ENCODE measurements around the gene KREMEN2.

Gene KREMEN2

GRCh38 chr16:2981177-2981898, 17.3 kb downstream of the KREMEN2 start:
- DNase-seq = no peak

- no peak for DNase-seq
Observed at GRCh38 chr16:2981899-2982250, 17.8 kb downstream of the KREMEN2 start.

GRCh38 chr16:2982402-2982801, 18.3 kb downstream of the KREMEN2 start:
- DNase-seq = no peak

GRCh38 chr16:2983706-2984136, 19.6 kb downstream of the KREMEN2 start:
- peak; percentile 64 for DNase-seq

DNA sequence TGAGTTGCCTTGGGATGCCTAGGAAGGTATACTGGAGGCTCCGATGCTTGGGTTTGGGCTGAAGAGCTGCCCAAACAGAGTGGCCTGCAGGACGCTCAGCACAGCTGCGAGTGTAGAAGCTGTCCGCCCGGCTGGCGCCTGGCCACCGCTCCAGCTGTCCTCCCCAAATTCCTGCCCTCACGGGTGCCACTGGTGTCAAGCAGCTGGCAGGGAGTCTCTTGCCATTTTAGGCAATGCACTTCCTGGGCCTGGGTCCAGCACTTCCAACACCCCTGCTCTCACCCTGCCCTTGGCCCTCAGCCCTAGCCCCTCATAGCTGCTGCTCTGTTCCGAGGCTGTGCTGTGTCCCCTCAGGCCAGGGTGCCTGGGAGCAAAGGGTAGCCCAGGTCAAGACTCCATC, 21.4 kb downstream of the KREMEN2 start:
- no peak for DNase-seq

DNA sequence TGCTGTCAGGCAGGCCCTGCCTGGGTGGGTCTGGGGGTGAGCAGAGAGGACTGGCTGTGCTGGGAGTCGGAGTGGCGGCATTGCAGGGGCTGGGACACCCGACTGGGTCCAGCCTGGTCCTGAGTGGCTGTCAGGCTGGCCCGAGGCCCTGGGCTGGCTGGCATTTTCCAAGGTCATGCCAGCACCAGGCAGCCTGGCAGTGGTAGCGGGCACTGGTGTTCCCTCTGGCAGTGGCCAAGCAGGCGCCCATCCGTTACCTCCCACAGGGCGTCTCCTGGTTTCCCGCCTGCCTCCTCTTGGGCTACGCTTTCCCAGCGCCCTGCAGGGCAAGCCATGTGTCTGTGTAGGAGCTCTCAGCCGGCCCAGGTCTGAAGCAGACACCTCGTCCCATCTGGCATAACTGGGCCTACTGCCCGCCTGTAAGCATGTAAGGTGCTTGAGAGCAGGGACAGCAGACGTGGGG, 21.8 kb downstream of the KREMEN2 start:
- no peak for DNase-seq

- no peak for DNase-seq
Observed at GRCh38 chr16:2986623-2987188, 22.6 kb downstream of the KREMEN2 start.

DNA sequence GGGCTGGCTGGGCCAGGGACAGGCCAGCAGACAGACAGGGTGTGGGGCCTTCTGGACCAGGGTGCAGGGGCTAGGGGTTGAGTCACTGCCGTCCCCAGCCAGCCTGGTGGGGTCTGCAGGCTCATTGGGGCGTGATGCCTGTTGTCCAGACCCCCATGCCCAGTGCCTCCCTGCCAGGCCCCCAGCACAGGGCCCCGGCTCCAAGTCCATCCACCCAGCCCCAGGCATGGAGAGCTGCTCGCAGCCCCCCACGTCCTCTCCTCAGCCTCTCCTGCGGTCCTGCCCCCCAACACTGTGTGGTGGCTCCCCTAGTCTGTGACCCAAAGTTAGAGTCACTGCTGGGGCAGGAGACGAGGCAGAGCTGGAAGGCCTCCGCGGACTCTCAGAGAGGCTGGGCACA, 23.2 kb downstream of the KREMEN2 start:
- DNase-seq = no peak

- peak; percentile 32 for DNase-seq
Observed at GRCh38 chr16:2987833-2988232, 23.8 kb downstream of the KREMEN2 start.

DNA sequence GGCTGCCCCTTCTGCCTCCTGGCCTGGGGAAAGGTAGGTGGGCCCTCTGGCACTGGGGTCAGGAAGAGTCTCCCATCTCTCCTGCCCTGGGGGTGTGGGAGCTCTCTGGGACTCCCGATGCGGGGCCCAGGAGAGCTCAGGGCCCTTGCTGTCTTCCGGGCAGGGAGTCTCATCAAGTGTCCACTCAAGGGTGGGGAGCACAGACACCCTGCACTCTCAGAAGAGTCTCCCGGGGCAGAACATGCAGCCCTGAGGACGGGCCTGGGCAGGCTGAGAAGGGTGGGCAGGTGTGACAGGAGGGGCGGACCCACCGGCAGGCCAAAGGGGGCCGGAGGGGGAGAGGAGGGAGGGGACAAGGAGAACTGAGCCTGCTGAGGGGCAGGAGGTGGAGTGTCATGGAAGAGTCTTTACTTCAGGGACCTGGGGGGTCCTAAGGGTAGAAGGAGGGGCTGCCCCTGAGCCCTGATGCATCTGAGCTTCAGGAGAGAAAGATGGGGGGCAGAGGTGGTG, 24.6 kb downstream of the KREMEN2 start:
- DNase-seq = no peak

DNA sequence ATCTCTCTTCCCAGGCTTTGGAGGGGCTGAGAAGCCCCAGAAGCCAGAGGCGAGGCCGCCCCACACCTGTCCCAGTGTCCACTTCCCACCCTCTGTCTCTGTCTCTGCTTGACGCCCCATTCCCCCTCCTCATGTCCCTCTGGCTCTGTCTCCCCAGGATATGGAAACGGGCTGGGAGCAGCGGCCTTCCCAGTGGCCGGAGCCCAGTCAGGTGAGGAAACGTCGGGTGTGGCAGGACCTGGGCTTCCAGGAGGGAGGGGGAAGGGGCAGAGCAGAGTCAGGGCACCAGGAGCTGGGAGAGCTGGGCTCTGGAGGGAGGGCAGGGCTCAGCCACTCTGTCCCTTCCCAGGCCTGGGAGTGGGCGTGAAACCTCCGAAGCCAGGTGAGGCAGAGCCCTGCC, 26.8 kb downstream of the KREMEN2 start:
- no peak for DNase-seq

GRCh38 chr16:2991566-2992261, 27.6 kb downstream of the KREMEN2 start:
- no peak for DNase-seq

GRCh38 chr16:2992383-2993081, 28.5 kb downstream of the KREMEN2 start:
- DNase-seq = no peak

DNA sequence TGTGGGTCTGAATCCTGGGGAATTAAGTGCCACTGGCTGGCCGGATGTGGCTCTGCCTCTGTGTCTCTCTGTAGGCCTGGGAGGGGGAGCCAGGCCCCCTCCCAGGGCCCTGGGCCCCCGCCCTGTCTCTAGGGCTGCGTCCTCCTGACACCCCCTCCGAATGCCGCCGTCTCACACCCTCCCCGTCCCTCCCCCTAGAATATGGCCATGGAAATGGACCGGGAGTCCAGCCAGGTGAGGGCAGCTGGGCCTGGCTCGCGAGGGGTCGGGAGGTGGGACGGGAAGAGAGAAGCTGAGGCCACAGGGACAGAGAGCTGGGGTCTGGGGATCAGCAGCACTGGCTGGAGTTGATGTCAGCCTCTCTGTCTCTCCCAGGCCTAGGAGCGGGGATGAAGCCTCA, 32.2 kb downstream of the KREMEN2 start:
- no peak for DNase-seq

DNA sequence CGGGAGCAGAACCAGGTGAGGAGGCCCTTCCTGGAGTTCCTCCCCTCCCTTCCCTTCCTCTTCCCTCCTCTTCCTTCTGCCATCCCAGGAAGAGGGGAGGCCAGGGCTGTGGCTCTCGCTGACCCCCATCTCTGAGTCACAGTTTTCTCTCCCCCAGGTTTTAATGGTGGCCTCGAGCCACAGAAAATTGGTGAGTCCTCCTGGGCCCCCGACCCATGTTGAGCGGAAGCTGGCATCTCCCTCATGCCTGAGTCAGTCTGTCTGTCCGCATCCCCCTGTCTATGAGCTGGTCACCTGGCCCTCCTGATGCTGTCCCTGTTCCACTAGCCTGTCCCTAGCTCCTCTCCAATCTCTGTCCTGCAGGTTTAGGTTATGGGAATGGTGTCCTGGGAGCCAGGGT, 35.9 kb downstream of the KREMEN2 start:
- DNase-seq = no peak

DNA sequence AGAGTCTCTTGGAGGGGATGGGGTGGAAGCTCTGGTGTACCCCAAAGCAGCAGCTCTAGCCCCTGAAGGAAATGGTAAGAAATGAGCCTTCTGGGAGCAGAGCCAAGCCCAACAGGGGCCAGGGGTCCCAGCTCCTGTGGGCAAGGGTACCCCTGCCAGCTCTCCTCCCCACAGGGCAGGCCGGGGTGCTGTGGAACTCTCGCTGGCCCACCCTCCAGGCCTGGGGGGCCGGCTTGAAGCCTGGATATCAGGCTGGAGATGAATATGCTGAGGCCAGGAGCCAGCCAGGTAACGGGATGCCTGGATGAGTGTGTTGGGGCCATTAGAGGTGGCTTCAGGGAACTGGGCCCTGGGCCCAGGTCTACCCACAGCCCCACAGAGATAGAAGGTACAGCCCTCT, 36.5 kb downstream of the KREMEN2 start:
- DNase-seq = no peak

- DNase-seq = no peak
Observed at GRCh38 chr16:3001316-3001715, 37.2 kb downstream of the KREMEN2 start.

GRCh38 chr16:3003582-3004270, 39.7 kb downstream of the KREMEN2 start:
- peak; percentile 98 for DNase-seq

DNA sequence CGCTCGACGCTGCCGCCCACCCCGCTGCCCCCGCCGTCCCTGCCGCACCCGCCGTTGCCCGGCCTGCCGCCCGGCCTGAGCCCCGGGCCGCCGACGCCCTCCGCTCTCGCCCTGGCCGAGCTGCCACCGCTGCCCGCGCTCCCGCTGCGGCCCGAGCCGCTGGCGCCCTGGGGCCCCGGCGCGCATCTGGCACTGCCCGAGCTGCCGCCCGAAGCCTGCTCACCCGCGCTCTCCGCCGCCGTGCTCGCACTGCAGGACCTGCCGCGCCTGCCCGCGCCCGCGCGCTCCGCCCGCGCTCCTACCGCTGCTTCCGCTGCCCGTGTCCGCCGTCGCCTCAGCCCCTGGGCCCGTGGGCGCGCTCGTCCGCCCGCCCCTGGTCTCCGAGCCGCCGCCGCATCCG, 40.2 kb downstream of the KREMEN2 start:
- DNase-seq = no peak

- no peak for DNase-seq
Observed at GRCh38 chr16:3004781-3005284, 40.8 kb downstream of the KREMEN2 start.

DNA sequence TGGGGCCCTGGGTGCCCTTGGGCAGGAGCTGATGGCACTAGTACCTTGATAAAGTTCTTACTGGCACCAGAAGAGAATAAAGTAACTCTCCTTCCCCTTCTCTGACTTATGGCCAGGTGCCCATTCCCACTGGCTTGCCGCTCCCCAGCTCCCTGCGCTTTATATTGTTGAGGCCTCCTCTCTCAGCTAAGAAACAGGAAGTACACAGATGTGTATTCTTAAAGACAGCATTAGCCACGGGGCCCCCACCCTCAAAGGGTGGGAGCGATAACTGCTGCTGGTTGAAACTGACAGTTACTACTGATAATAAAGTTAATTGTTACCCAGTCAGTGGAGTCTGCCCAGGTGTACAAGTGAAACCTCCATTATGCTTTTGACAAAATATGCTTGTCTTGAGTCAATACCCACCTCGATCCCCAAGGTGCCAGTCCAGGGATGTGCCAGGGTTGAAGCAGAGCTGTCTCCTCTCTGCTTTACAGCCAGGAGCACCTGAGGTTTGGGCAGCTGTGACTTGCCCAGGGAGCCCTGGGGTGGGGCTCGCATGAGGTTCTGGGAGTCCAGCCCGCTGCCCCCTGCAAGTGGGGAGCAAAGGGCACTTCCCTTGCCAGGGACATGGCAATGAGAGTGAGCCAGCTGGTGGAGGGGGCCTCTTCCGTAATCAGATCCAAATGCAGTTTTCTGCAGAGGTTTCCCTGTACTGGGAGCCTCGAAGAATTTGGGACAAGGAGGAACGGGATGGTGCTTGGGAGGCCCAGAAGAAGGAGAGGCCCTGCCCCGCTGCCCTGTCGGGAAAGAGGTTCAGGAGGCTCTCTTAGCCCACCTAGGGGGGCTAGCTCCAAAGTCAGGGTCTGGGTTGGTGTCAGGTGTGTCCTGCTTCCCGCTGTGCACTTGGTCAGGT, 43.2 kb downstream of the KREMEN2 start:
- no peak for DNase-seq

Data from NCI-H1092 (cell line).